Neutrophil (primary cell): ENCODE measurements around the gene NOL9.

Experiments used
- H3K27ac ChIP-seq: fragments of 200-600 bp; sonication (generic); 2 replicates; pipeline ENCODE4 v1.5.1; 2016; ENCODE audit warnings: mild to moderate bottlenecking, moderate library complexity
- H3K27me3 ChIP-seq: fragments of 200-600 bp; sonication (generic); 2 replicates; pipeline ENCODE4 v1.6.0; 2016; ENCODE audit warnings: mild to moderate bottlenecking
- H3K36me3 ChIP-seq: fragments of 200-600 bp; sonication (generic); 2 replicates; pipeline ENCODE4 v1.5.1; 2017
- H3K4me1 ChIP-seq, 2 experiments: fragments of 200-600 bp in 1 of 2; sonication (generic) in 1 of 2; 1 replicate in 1 of 2; 2 replicates in 1 of 2; pipeline versions ENCODE4 v1.5.1 to v1.6.1; 2013 to 2016; ENCODE audit warnings: low read depth in 1 of 2, low read length in 1 of 2, mild to moderate bottlenecking in 1 of 2, moderate library complexity in 1 of 2; ENCODE audit not compliant: control insufficient read depth in 1 of 2, insufficient read depth in 1 of 2
- H3K4me3 ChIP-seq, 2 experiments: fragments of 200-600 bp in 1 of 2; sonication (generic) in 1 of 2; 1 replicate in 1 of 2; 2 replicates in 1 of 2; pipeline ENCODE4 v1.5.1; 2013 to 2016; ENCODE audit warnings: low read depth in 1 of 2, low read length in 1 of 2, mild to moderate bottlenecking in 1 of 2, moderate library complexity in 1 of 2
- H3K9me3 ChIP-seq: fragments of 200-600 bp; sonication (generic); 2 replicates; pipeline ENCODE4 v1.5.1; 2016
- TF ChIP-seq, protein P1 (sequence below): fragments of 200-600 bp; sonication (generic); IDR thresholded peaks from 2 replicates; pipeline ENCODE4 v1.5.1; 2016; ENCODE audit warnings: antibody characterized with exemption

Gene NOL9

DNA sequence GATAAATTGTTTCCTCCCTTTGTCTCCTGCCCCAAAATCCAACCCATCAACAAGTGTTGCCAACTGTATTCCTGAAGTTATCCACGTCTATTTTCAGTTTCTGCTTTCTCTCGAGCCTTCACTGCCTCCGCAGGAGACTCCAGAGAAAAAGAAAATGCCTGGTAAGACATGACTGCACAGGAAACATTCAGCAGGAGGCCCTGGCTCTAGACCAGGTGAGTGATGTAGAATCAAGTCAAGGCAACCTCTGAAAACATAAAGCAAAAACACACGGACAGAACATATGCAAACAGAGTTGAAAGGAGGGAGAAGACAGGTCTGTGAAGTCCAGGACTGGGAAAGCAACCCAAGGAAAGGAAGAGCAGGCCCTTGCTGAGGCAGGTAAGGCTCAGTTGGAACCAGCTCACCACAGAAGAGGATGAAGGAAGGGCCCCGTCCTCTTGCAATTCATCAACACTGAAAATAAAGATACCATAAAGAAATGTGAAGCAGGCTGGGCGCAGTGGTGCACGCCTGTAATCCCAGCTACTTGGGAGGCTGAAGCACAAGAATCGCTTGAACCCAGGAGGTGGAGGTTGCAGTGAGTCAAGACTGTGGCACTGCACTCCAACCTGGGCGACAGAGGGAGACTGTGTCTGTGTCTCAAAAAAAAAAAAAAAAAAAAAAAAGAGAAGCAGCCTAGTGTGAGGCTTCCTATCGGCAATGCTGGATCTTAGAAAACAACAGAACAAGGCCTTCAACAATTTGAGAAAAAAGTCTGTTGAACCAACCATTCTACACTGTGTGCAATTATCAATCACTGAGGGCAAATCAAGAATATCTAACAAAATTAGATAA is 8.8 kb downstream of the NOL9 start:
- no peaks in the 10 kb centered on the region for H3K9me3 ChIP-seq
- peaks cover 66% of the 10 kb centered on the region for H3K36me3 ChIP-seq
- no peak overlapping the region for H3K27ac ChIP-seq
- H3K4me3 ChIP-seq, result no peak overlapping the region
- H3K27me3 ChIP-seq, result no peaks in the 10 kb centered on the region
- TF ChIP-seq, protein P1, sequence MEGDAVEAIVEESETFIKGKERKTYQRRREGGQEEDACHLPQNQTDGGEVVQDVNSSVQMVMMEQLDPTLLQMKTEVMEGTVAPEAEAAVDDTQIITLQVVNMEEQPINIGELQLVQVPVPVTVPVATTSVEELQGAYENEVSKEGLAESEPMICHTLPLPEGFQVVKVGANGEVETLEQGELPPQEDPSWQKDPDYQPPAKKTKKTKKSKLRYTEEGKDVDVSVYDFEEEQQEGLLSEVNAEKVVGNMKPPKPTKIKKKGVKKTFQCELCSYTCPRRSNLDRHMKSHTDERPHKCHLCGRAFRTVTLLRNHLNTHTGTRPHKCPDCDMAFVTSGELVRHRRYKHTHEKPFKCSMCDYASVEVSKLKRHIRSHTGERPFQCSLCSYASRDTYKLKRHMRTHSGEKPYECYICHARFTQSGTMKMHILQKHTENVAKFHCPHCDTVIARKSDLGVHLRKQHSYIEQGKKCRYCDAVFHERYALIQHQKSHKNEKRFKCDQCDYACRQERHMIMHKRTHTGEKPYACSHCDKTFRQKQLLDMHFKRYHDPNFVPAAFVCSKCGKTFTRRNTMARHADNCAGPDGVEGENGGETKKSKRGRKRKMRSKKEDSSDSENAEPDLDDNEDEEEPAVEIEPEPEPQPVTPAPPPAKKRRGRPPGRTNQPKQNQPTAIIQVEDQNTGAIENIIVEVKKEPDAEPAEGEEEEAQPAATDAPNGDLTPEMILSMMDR, result no peak
- H3K4me1 ChIP-seq, result no peaks in the 10 kb centered on the region

DNA sequence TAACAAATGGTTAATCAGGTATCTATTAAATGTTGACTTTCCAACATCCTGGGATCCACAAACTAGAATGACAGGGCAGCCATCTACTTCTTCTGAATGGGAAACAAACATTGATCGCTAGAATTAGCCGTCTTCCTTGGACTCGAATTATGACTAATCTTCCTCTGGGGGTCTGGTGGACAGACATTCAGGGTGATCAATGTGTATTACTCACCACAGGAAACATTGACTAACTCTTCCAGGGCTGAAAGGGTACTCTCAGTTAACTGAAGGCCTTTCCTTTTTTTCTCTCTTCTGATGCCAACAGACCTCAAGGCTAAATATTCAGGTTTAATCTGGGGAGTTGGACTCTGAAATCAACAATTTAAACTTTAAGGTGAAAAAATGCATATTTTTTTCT is 9.5 kb downstream of the NOL9 start:
- H3K27ac ChIP-seq, result no peak overlapping the region
- H3K27me3 ChIP-seq, result no peaks in the 10 kb centered on the region
- no peaks in the 10 kb centered on the region for H3K9me3 ChIP-seq
- no peaks in the 10 kb centered on the region for H3K4me1 ChIP-seq
- H3K36me3 ChIP-seq, result peaks cover 63% of the 10 kb centered on the region
- H3K4me3 ChIP-seq, result no peak overlapping the region
- TF ChIP-seq, protein P1, result no peak

DNA sequence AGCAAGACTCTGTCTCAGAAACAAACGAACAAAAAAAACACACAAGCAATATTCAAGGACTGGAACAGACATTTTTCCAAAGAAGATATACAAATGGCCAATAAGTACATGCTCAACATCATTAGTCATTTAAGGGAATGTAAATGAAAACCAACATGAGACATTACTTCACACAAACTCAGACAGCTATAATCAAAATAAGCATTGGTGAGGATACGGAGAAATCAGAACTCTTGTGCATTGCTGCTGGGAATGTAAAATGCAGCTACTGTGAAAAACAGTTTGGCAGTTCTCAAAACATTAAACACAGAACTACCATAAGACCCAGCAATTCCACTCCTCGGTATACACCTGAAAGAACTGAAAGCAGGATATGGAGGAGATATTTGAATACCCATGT is 15.4 kb downstream of the NOL9 start:
- Histone ChIP-seq H3K4me1 (no peaks in the 10 kb centered on the region), H3K27me3 (no peaks in the 10 kb centered on the region), H3K27ac (no peak overlapping the region), H3K4me3 (no peak overlapping the region), H3K36me3 (peaks cover 15% of the 10 kb centered on the region), H3K9me3 (no peaks in the 10 kb centered on the region)
- TF ChIP-seq, protein P1, result no peak

DNA sequence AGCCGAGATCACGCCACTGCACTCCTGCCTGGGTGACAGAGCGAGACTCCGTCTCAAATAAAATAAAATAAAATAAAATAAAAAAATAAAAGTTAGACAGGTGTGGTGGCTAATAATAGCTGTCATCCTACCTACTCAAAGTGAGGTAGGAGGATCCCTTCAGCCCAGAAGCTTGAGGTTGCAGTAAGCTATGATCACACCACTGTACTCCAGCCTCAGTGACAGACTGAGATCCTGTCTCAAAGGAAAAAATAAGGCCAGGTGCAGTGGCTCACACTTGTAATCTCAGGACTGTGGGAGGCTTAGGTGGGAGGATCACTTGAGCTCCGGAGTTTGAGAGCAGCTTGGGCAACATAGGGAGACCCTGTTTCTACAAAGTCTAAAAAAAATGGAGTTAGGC is 18.0 kb downstream of the NOL9 start:
- Histone ChIP-seq H3K9me3 (no peaks in the 10 kb centered on the region), H3K27me3 (no peaks in the 10 kb centered on the region), H3K27ac (no peak overlapping the region), H3K36me3 (peaks cover 26% of the 10 kb centered on the region), H3K4me1 (no peaks in the 10 kb centered on the region), H3K4me3 (no peak overlapping the region)
- TF ChIP-seq, protein P1, result no peak

DNA sequence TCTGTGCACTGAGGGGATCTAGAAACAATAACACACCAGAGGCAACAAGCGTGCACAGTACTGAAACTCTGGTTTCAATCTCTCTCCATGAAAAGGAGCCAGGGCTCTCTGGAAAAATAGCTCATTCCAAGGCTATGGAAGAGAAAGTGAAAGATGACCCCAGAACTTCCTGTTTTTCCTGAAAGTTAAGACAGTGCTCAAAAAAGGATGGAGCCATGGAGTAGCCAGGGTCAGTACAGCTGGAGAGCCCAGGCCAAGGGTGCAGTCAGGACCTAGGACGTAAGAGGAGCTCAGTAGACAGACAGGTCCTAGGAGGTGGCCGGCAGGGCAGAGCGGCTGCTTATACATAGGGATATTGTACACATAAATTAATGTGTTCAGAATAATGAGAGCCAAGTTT is 19.1 kb downstream of the NOL9 start:
- no peaks in the 10 kb centered on the region for H3K27me3 ChIP-seq
- no peaks in the 10 kb centered on the region for H3K4me1 ChIP-seq
- TF ChIP-seq, protein P1, result no peak
- peaks cover 30% of the 10 kb centered on the region for H3K36me3 ChIP-seq
- no peak overlapping the region for H3K4me3 ChIP-seq
- no peaks in the 10 kb centered on the region for H3K9me3 ChIP-seq
- H3K27ac ChIP-seq, result no peak overlapping the region
